DND-41 (cell line): ENCODE measurements around the gene SNTG2.

ENCODE experiments used
- CTCF ChIP-seq: IDR thresholded peaks from 2 replicates; pipeline ENCODE4 v1.5.1; 2012; ENCODE audit warnings: borderline replicate concordance, low read length, moderate library complexity, mild to moderate bottlenecking; ENCODE audit not compliant: poor library complexity, severe bottlenecking; ENCODE audit errors: extremely low read depth
- EZH2 ChIP-seq: IDR thresholded peaks from 3 replicates; pipeline ENCODE4 v1.6.1; 2012; ENCODE audit warnings: borderline replicate concordance, low read depth, mild to moderate bottlenecking, moderate library complexity, low read length, inconsistent platforms; ENCODE audit not compliant: severe bottlenecking

DNA sequence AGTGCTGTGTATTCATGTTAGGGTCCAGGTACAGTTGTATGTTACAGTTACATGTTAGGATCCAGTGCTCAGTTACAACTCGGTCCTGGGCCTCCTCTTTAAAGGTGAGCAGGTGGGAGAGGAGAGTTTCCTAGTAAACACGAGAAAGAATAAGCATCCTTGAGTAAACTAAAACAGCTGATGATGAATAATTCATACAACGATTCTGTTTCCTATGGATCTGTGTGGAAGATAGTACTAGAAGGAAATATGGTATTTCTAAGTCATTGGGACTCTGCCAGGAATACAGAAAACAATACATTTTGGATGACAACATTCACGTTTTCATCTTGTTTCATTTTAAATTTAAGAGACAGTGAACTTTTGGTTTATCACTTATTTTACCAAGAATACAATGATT lies 29.5 kb downstream of the SNTG2 start:
- TF ChIP-seq CTCF, result no peak
- no peak for TF ChIP-seq EZH2
